ENCODE results near the gene SLC25A39.

Gene SLC25A39

DNA sequence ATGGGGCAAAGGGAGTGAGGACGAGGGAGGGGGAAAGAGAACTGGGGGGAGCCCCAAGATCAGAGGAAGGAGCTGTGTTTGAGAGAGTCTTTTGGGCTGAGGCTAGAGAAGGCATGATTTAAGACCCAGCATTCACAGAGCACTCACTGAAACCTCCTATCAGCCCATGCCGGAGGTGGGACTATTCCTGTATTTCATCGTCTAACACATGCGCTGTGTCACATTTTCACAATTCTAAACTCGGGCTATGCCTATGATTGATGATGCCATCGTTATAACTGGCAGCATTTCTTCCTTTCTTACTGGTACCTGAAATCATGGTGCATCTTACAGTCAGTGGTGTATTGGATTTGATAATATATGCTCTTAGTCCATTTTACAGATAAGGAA is 35.5 kb upstream of the SLC25A39 start:
- no peak overlapping the region for H3K27ac ChIP-seq (replicated peaks)
- H3K27me3 ChIP-seq (ENCODE audit: insufficient read depth, poor library complexity, severe bottlenecking) = peaks cover 37% of the 10 kb centered on the region
- H3K4me3 ChIP-seq (replicated peaks; ENCODE audit: insufficient read depth, low read length) = no peak overlapping the region
- no peak for DNase-seq (ENCODE audit: low read depth in 1 of 2, low spot score in 1 of 2)
- TF ChIP-seq GABPA (IDR thresholded peaks at IDR 0.05; ENCODE audit: low read depth) (no peak), REST (IDR thresholded peaks at IDR 0.05; ENCODE audit: insufficient replicate concordance, low read depth) (no peak), POLR2AphosphoS5 (IDR thresholded peaks at IDR 0.05; ENCODE audit: low read depth) (no peak), CTCF (IDR thresholded peaks at IDR 0.05; ENCODE audit: insufficient read depth, low read length) (no peak)

DNA sequence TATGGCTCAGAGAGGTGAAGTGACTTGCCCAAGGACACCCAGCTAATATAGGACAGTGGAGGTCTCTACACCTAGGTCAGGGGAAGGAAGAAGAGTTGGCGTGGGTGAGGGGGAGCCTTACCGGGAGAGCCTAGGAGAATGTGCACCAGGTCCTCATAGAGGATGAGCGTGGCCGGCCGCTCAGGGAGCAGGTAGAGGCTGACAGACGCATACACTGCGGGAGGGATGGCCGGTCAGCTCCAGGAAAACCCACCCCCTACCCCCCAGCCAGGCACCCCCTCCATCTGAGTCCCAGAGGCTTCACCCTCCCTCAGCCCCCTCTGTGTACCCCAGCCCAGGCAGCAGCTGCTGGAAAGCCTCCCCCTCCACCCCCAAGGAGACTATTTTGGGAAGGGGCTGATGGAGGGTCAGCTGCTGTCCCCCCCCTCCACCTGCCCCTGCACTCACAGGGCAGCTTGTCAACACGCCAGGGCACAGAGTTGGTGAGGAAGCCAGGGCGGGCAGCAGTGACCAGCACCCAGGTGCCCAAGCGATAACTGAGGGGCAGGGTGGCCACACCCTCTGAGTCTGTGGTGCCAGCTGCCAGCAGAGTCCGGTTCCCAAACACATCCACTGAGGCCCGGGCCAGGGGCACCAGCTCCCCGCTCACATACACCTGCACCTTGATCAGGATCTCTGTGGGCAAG is 35.0 kb upstream of the SLC25A39 start:
- Histone ChIP-seq H3K4me3 (replicated peaks; ENCODE audit: insufficient read depth, low read length) (no peak overlapping the region), H3K27me3 (ENCODE audit: insufficient read depth, poor library complexity, severe bottlenecking) (peaks cover 39% of the 10 kb centered on the region), H3K27ac (replicated peaks) (no peak overlapping the region)
- TF ChIP-seq CTCF (IDR thresholded peaks at IDR 0.05; ENCODE audit: insufficient read depth, low read length) = no peak
- no peak for TF ChIP-seq POLR2AphosphoS5 (IDR thresholded peaks at IDR 0.05; ENCODE audit: low read depth)
- TF ChIP-seq SPI1 (IDR thresholded peaks at IDR 0.05; ENCODE audit: borderline replicate concordance, low read depth) = no peak
- TF ChIP-seq GABPA (IDR thresholded peaks at IDR 0.05; ENCODE audit: low read depth) = no peak
- TF ChIP-seq REST (IDR thresholded peaks at IDR 0.05; ENCODE audit: insufficient replicate concordance, low read depth) = no peak
- DNase-seq (ENCODE audit: low read depth in 1 of 2, low spot score in 1 of 2) = no peak

DNA sequence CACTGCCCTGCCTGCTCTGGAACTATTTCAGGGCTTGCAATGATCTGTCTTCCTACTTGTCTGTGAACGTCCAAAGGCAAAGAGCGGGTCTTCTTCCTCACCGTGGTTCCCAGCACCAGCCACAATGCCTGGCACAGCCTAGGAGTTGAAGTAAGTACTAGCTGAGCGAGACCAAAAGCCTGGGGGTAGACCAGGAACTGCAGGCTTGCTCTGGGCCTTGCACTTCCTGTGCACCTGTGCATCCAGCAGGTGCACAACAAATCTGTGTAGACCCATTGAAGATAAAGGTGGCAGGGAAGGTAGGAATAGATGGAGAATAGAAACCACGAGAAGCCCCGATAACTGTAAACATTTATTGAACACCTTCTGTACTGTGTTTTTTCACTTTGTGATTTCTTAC is 34.4 kb upstream of the SLC25A39 start:
- peaks cover 39% of the 10 kb centered on the region for H3K27me3 ChIP-seq (ENCODE audit: insufficient read depth, poor library complexity, severe bottlenecking)
- no peak for DNase-seq (ENCODE audit: low read depth in 1 of 2, low spot score in 1 of 2)
- H3K4me3 ChIP-seq (replicated peaks; ENCODE audit: insufficient read depth, low read length) = no peak overlapping the region
- TF ChIP-seq REST (IDR thresholded peaks at IDR 0.05; ENCODE audit: insufficient replicate concordance, low read depth) (no peak), GABPA (IDR thresholded peaks at IDR 0.05; ENCODE audit: low read depth) (no peak), POLR2AphosphoS5 (IDR thresholded peaks at IDR 0.05; ENCODE audit: low read depth) (no peak), SPI1 (IDR thresholded peaks at IDR 0.05; ENCODE audit: borderline replicate concordance, low read depth) (no peak), CTCF (IDR thresholded peaks at IDR 0.05; ENCODE audit: insufficient read depth, low read length) (no peak)
- H3K27ac ChIP-seq (replicated peaks) = no peak overlapping the region
